GM23338 (cell line): Measurements from ENCODE around the gene NFIA. TPM values are rescaled to one million over a fixed set of nuclear protein-coding genes. Genes with fewer than 3 reads are reported as not detected.

Source experiments
- ATAC-seq: fragments of 200-7000 bp; cut with Tn5 transposase; 3 replicates; pipeline ENCODE4 v1.9.1; 2020
- DNase-seq: peaks from one replicate; pipeline ENCODE4 v3.0.0-alpha.2; 2015; ENCODE audit warnings: low spot score
- H2AFZ ChIP-seq: fragments of 200-600 bp; sonication (generic); 2 replicates; pipeline ENCODE4 v1.8.0; 2016; ENCODE audit warnings: antibody characterized with exemption, mild to moderate bottlenecking, moderate library complexity
- H3F3A ChIP-seq: fragments of 200-600 bp; sonication (generic); replicated peaks from 2 replicates; pipeline ENCODE4 v1.8.0; 2017; ENCODE audit warnings: antibody characterized with exemption, mixed run types, low read depth
- H3K27ac ChIP-seq: fragments of 200-600 bp; sonication (generic); 2 replicates; pipeline ENCODE4 v1.6.1; 2016; ENCODE audit warnings: low read depth
- H3K27me3 ChIP-seq: fragments of 200-600 bp; sonication (generic); 2 replicates; pipeline ENCODE4 v1.8.0; 2016; ENCODE audit warnings: mild to moderate bottlenecking, mixed run types, moderate library complexity; ENCODE audit not compliant: insufficient read depth
- H3K36me3 ChIP-seq: fragments of 200-600 bp; sonication (generic); 2 replicates; pipeline ENCODE4 v1.8.0; 2016; ENCODE audit warnings: mild to moderate bottlenecking; ENCODE audit not compliant: insufficient read depth
- H3K4me1 ChIP-seq: fragments of 200-600 bp; sonication (generic); 2 replicates; pipeline ENCODE4 v1.8.0; 2016; ENCODE audit warnings: mild to moderate bottlenecking, moderate library complexity; ENCODE audit not compliant: insufficient read depth
- H3K4me2 ChIP-seq: fragments of 200-600 bp; sonication (generic); 2 replicates; pipeline ENCODE4 v1.7.1; 2017; ENCODE audit warnings: mixed run types
- H3K4me3 ChIP-seq: fragments of 200-600 bp; sonication (generic); 2 replicates; pipeline ENCODE4 v1.6.1; 2016; ENCODE audit warnings: mixed run types
- H3K79me2 ChIP-seq: fragments of 200-600 bp; sonication (generic); replicated peaks from 2 replicates; pipeline ENCODE4 v1.8.0; 2017; ENCODE audit warnings: mild to moderate bottlenecking; ENCODE audit not compliant: insufficient read depth
- H3K9me2 ChIP-seq: fragments of 200-600 bp; sonication (generic); 2 replicates; pipeline ENCODE4 v1.8.0; 2017; ENCODE audit not compliant: insufficient read depth
- H4K20me1 ChIP-seq: fragments of 200-600 bp; sonication (generic); replicated peaks from 2 replicates; pipeline ENCODE4 v1.8.0; 2017; ENCODE audit warnings: mild to moderate bottlenecking; ENCODE audit not compliant: insufficient read depth
- H3K27ac Mint-ChIP-seq: 2 replicates; pipeline ENCODE4 v1.8.0; 2020; ENCODE audit warnings: inconsistent platforms, mild to moderate bottlenecking, moderate library complexity, mixed read lengths
- H3K27me3 Mint-ChIP-seq: 3 replicates; pipeline ENCODE4 v1.8.0; 2022; ENCODE audit warnings: low read depth, mild to moderate bottlenecking, moderate library complexity, mixed read lengths, inconsistent platforms; ENCODE audit not compliant: insufficient read depth, poor library complexity
- H3K36me3 Mint-ChIP-seq: 3 replicates; pipeline ENCODE4 v1.8.0; 2021; ENCODE audit warnings: low read depth, mild to moderate bottlenecking, inconsistent platforms, moderate library complexity, mixed read lengths
- H3K4me1 Mint-ChIP-seq: 3 replicates; pipeline ENCODE4 v1.8.0; 2020; ENCODE audit warnings: mild to moderate bottlenecking, inconsistent platforms, mixed read lengths
- H3K4me3 Mint-ChIP-seq: 3 replicates; pipeline ENCODE4 v1.8.0; 2021; ENCODE audit warnings: moderate library complexity, mild to moderate bottlenecking, inconsistent platforms, mixed read lengths
- H3K9me3 Mint-ChIP-seq: 3 replicates; pipeline ENCODE4 v1.8.0; 2020; ENCODE audit warnings: moderate library complexity, mild to moderate bottlenecking, inconsistent platforms, mixed read lengths
- CREB1 ChIP-seq: fragments of 250-450 bp; sonication (Bioruptor Pico); IDR thresholded peaks from 2 replicates; pipeline ENCODE4 v1.5.0; 2020; ENCODE audit warnings: low read depth, mild to moderate bottlenecking, moderate library complexity
- CTCF ChIP-seq, 2 experiments: fragments of 200-600 bp in 1 of 2; sonication (generic) in 1 of 2; conservative IDR thresholded peaks; 2 replicates each; pipeline versions ENCODE4 v1.5.1 to v1.6.1; 2016 to 2017; ENCODE audit warnings: antibody characterized with exemption in 2 of 2, low read depth in 2 of 2, mild to moderate bottlenecking in 2 of 2, moderate library complexity in 1 of 2
- ETS1 ChIP-seq: IDR thresholded peaks from 2 replicates; pipeline ENCODE4 v1.6.1; 2016; ENCODE audit warnings: antibody characterized with exemption
- JUNB ChIP-seq: IDR thresholded peaks from one replicate; pipeline ENCODE4 v1.6.1; 2016; ENCODE audit warnings: antibody characterized with exemption; ENCODE audit not compliant: unreplicated experiment
- NANOG ChIP-seq: IDR thresholded peaks from 2 replicates; pipeline ENCODE4 v1.6.1; 2016; ENCODE audit warnings: antibody characterized with exemption, borderline replicate concordance
- POLR2AphosphoS5 ChIP-seq: IDR thresholded peaks from 2 replicates; pipeline ENCODE4 v1.6.1; 2016; ENCODE audit warnings: antibody characterized with exemption, low read depth
- REST ChIP-seq: IDR thresholded peaks from one replicate; pipeline ENCODE4 v1.6.1; 2018; ENCODE audit warnings: antibody characterized with exemption; ENCODE audit not compliant: unreplicated experiment
- STAT1 ChIP-seq: IDR thresholded peaks from one replicate; pipeline ENCODE4 v1.6.1; 2016; ENCODE audit warnings: antibody characterized with exemption; ENCODE audit not compliant: unreplicated experiment
- ZNF114 ChIP-seq: fragments of 250-450 bp; sonication (Bioruptor Pico); IDR thresholded peaks from 2 replicates; pipeline ENCODE4 v1.5.0; 2020; ENCODE audit warnings: mild to moderate bottlenecking, moderate library complexity
- ZNF462 ChIP-seq: fragments of 250-450 bp; sonication (Bioruptor Pico); IDR thresholded peaks from 2 replicates; pipeline ENCODE4 v1.5.0; 2020; ENCODE audit warnings: mild to moderate bottlenecking, moderate library complexity
- polyA plus RNA-seq: library from polyadenylated mRNA; unstranded; fragments of >200 nt; fragmentation: Nextera tagmentation; extraction: Ambion mirVana; gene quantifications from 2 replicates; pipeline ENCODE4 v1.2.1, GENCODE V29; 2016
- total RNA-seq: library from RNA; depleted of rRNA; stranded (reverse); fragments of >200 nt; shearing (Covaris generic); gene quantifications from 2 replicates; pipeline ENCODE4 v1.2.3, GENCODE V29; 2014

NFIA gene
- total and polyA plus RNA-seq, 2 experiments from 2014 or later: 0.97 to 2.3 TPM

GRCh38 chr1:61109910-61110309 is 27.5 kb downstream of the NFIA start:
- H3K27me3 Mint-ChIP-seq: peaks cover 2% of the 10 kb centered on the region
- H3K4me3 Mint-ChIP-seq: no peak overlapping the region
- Histone ChIP-seq H3K36me3 (no peaks in the 10 kb centered on the region), H3K4me2 (no peak overlapping the region), H3K79me2 (no peaks in the 10 kb centered on the region), H3K27me3 (no peaks in the 10 kb centered on the region), H3K4me1 (peaks cover 23% of the 10 kb centered on the region), H4K20me1 (no peaks in the 10 kb centered on the region), H2AFZ (no peak overlapping the region), H3K27ac (no peak overlapping the region), H3K9me2 (no peaks in the 10 kb centered on the region), H3F3A (no peaks in the 10 kb centered on the region), H3K4me3 (no peak overlapping the region)
- peaks cover 3% of the 10 kb centered on the region; the same call in 2 of the 3 replicates for H3K36me3 Mint-ChIP-seq
- DNase-seq: no peak
- no peak for ATAC-seq
- TF ChIP-seq CREB1 (CRISPR knock-in tag) (no peak), REST (no peak), CTCF (conservative IDR thresholded peaks at IDR 0.05; ENCODE audit: low read depth in 2 of 2) (no peak), NANOG (no peak), JUNB (no peak), ZNF114 (CRISPR knock-in tag) (no peak), POLR2AphosphoS5 (no peak), ZNF462 (CRISPR knock-in tag) (no peak), STAT1 (no peak), ETS1 (no peak)
- peaks cover 26% of the 10 kb centered on the region for H3K4me1 Mint-ChIP-seq
- H3K9me3 Mint-ChIP-seq: peaks cover 6% of the 10 kb centered on the region; the same call in 2 of the 3 replicates
- H3K27ac Mint-ChIP-seq: no peak overlapping the region
